ENCODE measurements around the gene SMIM45.
"Not testable (repeated sequence)": the region's sequence is repeated elsewhere in the genome, so short reads cannot be mapped to it uniquely, and the experiment has no call there.

Gene SMIM45

GRCh38 chr22:41947424-41948080, 4.4 kb upstream of the SMIM45 start:
- H3K9me3 ChIP-seq = no peaks in the 10 kb centered on the region
- peak overlapping the region; percentile 53 to 60 for H3K4me3 ChIP-seq
- H3K4me1 ChIP-seq (replicated peaks) = peaks cover 5% of the 10 kb centered on the region
- no peak overlapping the region for H3K27ac ChIP-seq
- no peaks in the 10 kb centered on the region for H3K27me3 ChIP-seq (replicated peaks; ENCODE audit: insufficient read depth)
- TF ChIP-seq POLR2AphosphoS5 (IDR thresholded peaks at IDR 0.05) (no peak), CTCF (IDR thresholded peaks at IDR 0.05) (no peak), POLR2A (IDR thresholded peaks at IDR 0.05) (no peak)
- no peak for DNase-seq (ENCODE audit: low spot score)
- intact Hi-C loops (cut with DNase I) = no loop called here
- no peaks in the 10 kb centered on the region for H3K36me3 ChIP-seq
- 73% methylated on average over 21 of the region's 21 CpGs for WGBS

DNA sequence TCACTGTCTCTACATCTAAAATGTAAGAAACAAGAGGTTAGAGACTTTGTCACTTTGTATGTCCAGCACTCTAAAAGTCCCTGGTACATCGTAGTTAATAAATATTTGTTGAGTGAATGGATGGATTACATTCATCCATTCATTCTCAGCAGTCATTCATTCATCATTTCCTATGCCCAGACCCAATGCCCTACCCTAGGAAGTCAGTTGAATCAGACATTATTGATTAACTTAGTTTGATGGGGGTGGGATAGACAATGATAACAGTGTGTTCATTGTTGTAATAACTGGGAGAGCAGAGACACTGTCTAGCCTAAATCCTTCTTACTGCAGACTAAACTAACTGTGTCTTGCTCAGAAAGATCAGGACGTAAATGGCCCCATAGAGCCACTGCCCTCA, 3.8 kb upstream of the SMIM45 start:
- WGBS = 86% methylated on average over 2 of the region's 2 CpGs
- no peak for TF ChIP-seq POLR2AphosphoS5 (IDR thresholded peaks at IDR 0.05)
- no peak for TF ChIP-seq POLR2A (IDR thresholded peaks at IDR 0.05)
- TF ChIP-seq CTCF (IDR thresholded peaks at IDR 0.05) = no peak
- H3K4me3 ChIP-seq = no peak overlapping the region
- H3K9me3 ChIP-seq = no peaks in the 10 kb centered on the region
- no peaks in the 10 kb centered on the region for H3K27me3 ChIP-seq (replicated peaks; ENCODE audit: insufficient read depth)
- DNase-seq (ENCODE audit: low spot score) = no peak
- no peaks in the 10 kb centered on the region for H3K36me3 ChIP-seq
- intact Hi-C loops (cut with DNase I) = no loop called here
- no peak overlapping the region for H3K27ac ChIP-seq
- peaks cover 5% of the 10 kb centered on the region for H3K4me1 ChIP-seq (replicated peaks)

DNA sequence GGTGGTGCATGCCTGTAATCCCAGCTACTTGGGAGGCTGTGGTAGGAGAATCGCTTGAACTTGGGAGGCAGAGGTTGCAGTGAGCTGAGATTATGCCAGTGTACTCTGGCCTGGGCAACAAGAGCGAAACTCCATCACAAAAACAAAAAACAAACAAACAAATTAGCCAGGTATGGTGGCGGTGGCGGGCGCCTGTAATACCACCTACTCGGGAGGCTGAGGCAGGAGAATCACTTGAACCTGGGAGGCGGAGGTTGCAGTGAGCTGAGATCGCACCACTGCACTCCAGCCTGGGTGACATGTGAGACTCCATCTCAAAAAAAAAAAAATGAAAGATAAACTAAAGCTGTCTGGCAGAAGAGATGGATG, 3.0 kb upstream of the SMIM45 start:
- H3K36me3 ChIP-seq; H3K4me1 ChIP-seq (replicated peaks); H3K9me3 ChIP-seq; intact Hi-C loops (cut with DNase I); H3K4me3 ChIP-seq; H3K27me3 ChIP-seq (replicated peaks; ENCODE audit: insufficient read depth); DNase-seq (ENCODE audit: low spot score); H3K27ac ChIP-seq: not testable (repeated sequence)
- 90% methylated on average over 8 of the region's 8 CpGs for WGBS

DNA sequence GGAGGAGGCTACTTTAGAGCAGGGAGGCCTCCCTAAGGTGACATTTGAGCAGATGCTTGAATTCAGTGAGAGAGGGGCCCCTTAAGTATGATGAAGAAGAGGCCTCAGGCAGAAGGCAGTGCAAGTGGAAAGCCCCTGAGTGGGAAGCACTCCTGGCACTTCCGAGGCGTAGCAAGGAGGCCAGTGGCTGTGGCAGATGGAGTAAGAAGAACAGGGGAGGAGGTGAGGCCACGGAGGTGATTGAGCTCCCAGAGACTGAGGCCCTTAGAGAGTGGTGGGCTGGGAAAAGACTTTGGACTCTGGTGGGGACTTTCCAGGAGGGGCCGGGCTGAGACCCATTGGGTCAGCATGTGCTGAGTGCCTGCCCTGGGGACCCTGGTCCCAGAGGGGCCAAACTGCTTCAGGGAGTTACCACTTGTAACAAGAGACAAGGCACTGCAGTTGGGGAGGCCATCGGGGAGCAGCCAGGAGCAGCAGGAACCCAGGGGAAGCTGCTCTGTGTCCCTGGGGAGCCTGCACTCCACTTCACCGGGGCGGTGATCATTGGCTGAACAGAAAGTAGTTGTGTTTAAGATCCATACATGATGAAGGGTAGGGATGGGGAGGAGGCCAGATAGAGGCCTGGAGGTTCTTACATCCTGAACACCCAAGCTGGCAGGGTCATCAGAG, 2.5 kb upstream of the SMIM45 start:
- no peak overlapping the region for H3K4me3 ChIP-seq
- no peak overlapping the region for H3K27ac ChIP-seq
- 92% methylated on average over 7 of the region's 7 CpGs for WGBS
- no peak for DNase-seq (ENCODE audit: low spot score)
- intact Hi-C loops (cut with DNase I) = no loop called here
- H3K27me3 ChIP-seq (replicated peaks; ENCODE audit: insufficient read depth) = no peaks in the 10 kb centered on the region
- peaks cover 5% of the 10 kb centered on the region for H3K4me1 ChIP-seq (replicated peaks)
- no peak for TF ChIP-seq POLR2AphosphoS5 (IDR thresholded peaks at IDR 0.05)
- no peak for TF ChIP-seq CTCF (IDR thresholded peaks at IDR 0.05)
- no peak for TF ChIP-seq POLR2A (IDR thresholded peaks at IDR 0.05)
- H3K9me3 ChIP-seq = no peaks in the 10 kb centered on the region
- H3K36me3 ChIP-seq = no peaks in the 10 kb centered on the region

DNA sequence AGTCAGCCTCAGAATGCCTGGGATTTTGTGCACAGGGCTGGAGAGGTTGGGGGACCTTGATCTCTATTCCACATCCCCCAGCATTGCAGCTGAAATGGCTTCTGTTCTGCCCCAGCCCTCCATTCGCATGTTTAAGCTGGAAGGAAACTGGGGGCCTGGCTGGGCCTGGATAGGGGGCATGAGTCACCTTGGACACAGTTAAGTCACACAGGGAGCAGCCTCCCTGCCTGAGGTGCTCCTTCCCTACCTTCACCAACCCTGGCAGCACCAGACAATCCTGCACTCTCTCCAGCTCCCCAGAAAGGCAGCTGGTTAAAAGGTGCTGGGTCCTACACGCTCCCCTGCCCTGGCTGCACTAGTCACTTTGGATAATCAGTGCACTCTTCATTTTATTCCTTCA, 763 bp downstream of the SMIM45 start:
- H3K36me3 ChIP-seq = no peaks in the 10 kb centered on the region
- H3K4me3 ChIP-seq = no peak overlapping the region
- intact Hi-C loops (cut with DNase I) = no loop called here
- WGBS = 94% methylated on average over 2 of the region's 2 CpGs
- no peaks in the 10 kb centered on the region for H3K9me3 ChIP-seq
- no peaks in the 10 kb centered on the region for H3K4me1 ChIP-seq (replicated peaks)
- no peak for TF ChIP-seq CTCF (IDR thresholded peaks at IDR 0.05)
- no peak for TF ChIP-seq POLR2A (IDR thresholded peaks at IDR 0.05)
- TF ChIP-seq POLR2AphosphoS5 (IDR thresholded peaks at IDR 0.05) = no peak
- no peak for DNase-seq (ENCODE audit: low spot score)
- H3K27ac ChIP-seq = no peak overlapping the region
- H3K27me3 ChIP-seq (replicated peaks; ENCODE audit: insufficient read depth) = no peaks in the 10 kb centered on the region

Data from prostate gland (tissue), 2 donors.